Astrocyte (in vitro differentiated cells and primary cell): Measurements from ENCODE around the gene RBM23.

Experiments
- CTCF ChIP-seq: IDR thresholded peaks from 2 replicates; pipeline ENCODE4 v1.5.1; 2011; ENCODE audit warnings: low read depth, mild to moderate bottlenecking, inconsistent platforms, low read length, moderate library complexity; ENCODE audit not compliant: insufficient read depth
- EZH2 ChIP-seq: IDR thresholded peaks from 2 replicates; pipeline ENCODE4 v1.6.1; 2012; ENCODE audit warnings: mild to moderate bottlenecking, low read length, inconsistent platforms; ENCODE audit not compliant: insufficient read depth

DNA sequence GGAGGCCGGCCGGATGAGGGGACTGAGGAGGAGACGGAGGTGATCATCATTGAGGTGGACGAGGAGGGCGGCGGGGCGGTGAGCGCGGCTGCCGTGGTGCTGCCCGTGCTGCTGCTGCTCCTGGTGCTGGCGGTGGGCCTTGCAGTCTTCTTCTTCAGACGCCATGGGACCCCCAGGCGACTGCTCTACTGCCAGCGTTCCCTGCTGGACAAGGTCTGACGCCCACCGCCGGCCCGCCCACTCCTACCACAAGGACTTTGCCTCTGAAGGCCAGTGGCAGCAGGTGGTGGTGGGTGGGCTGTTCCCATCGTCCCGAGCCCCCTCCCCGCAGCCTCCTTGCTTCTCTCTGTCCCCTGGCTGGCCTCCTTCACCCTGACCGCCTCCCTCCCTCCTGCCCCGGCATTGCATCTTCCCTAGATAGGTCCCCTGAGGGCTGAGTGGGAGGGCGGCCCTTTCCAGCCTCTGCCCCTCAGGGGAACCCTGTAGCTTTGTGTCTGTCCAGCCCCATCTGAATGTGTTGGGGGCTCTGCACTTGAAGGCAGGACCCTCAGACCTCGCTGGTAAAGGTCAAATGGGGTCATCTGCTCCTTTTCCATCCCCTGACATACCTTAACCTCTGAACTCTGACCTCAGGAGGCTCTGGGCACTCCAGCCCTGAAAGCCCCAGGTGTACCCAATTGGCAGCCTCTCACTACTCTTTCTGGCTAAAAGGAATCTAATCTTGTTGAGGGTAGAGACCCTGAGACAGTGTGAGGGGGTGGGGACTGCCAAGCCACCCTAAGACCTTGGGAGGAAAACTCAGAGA lies 72.9 kb downstream of the RBM23 start:
- TF ChIP-seq EZH2 (no peak), CTCF (no peak)
